ENCODE measurements around the gene KNL1. TPM values are rescaled to one million over a fixed set of nuclear protein-coding genes. Genes with fewer than 3 reads are reported as not detected.

Gene KNL1
- total RNA-seq, 1 experiment from 2014 or later, result 11.4 TPM

GRCh38 chr15:40623361-40623760, 29.3 kb downstream of the KNL1 start:
- CTCF ChIA-PET, result interaction anchor here (0.6 to 0.7 kb wide), 2 partner anchors 34 to 170 kb away, joined by 3 read pairs; no protein-coding TSS in a partner anchor
- Mint-ChIP-seq H3K36me3 (ENCODE audit: insufficient read depth, unreplicated experiment) (peaks cover 6% of the 10 kb centered on the region), H3K9me3 (ENCODE audit: unreplicated experiment) (no peaks in the 10 kb centered on the region), H3K4me3 (ENCODE audit: unreplicated experiment) (no peak overlapping the region), H3K27ac (ENCODE audit: low read depth, unreplicated experiment) (no peak overlapping the region), H3K27me3 (ENCODE audit: insufficient read depth, unreplicated experiment) (no peaks in the 10 kb centered on the region), H3K4me1 (ENCODE audit: insufficient read depth, unreplicated experiment) (no peaks in the 10 kb centered on the region)
- DNase-seq (ENCODE audit: unreplicated experiment), result no peak
- TF ChIP-seq CTCF (IDR thresholded peaks at IDR 0.05; ENCODE audit: unreplicated experiment), result no peak
- intact Hi-C loops (cut with micrococcal nuclease), result no loop called here
- BruUV-seq (replicated peaks), result no TSS peak
- POLR2A ChIA-PET, result interaction anchor here (0.7 kb wide), 1 partner anchor 266 kb away, joined by 3 read pairs; no protein-coding TSS in a partner anchor

GRCh38 chr15:40630313-40630712, 36.3 kb downstream of the KNL1 start:
- CTCF ChIA-PET, result interaction anchor here (0.7 kb wide), 1 partner anchor 26 kb away, joined by 4 read pairs; no protein-coding TSS in a partner anchor
- POLR2A ChIA-PET, result no interaction called here
- H3K9me3 Mint-ChIP-seq (ENCODE audit: unreplicated experiment), result no peaks in the 10 kb centered on the region
- BruUV-seq (replicated peaks), result no TSS peak
- TF ChIP-seq CTCF (IDR thresholded peaks at IDR 0.05; ENCODE audit: unreplicated experiment), result no peak
- H3K36me3 Mint-ChIP-seq (ENCODE audit: insufficient read depth, unreplicated experiment), result peaks cover 17% of the 10 kb centered on the region
- intact Hi-C loops (cut with micrococcal nuclease), result no loop called here
- no peaks in the 10 kb centered on the region for H3K4me1 Mint-ChIP-seq (ENCODE audit: insufficient read depth, unreplicated experiment)
- DNase-seq (ENCODE audit: unreplicated experiment), result no peak
- H3K27ac Mint-ChIP-seq (ENCODE audit: low read depth, unreplicated experiment), result no peak overlapping the region
- H3K4me3 Mint-ChIP-seq (ENCODE audit: unreplicated experiment), result no peak overlapping the region
- no peaks in the 10 kb centered on the region for H3K27me3 Mint-ChIP-seq (ENCODE audit: insufficient read depth, unreplicated experiment)

DNA sequence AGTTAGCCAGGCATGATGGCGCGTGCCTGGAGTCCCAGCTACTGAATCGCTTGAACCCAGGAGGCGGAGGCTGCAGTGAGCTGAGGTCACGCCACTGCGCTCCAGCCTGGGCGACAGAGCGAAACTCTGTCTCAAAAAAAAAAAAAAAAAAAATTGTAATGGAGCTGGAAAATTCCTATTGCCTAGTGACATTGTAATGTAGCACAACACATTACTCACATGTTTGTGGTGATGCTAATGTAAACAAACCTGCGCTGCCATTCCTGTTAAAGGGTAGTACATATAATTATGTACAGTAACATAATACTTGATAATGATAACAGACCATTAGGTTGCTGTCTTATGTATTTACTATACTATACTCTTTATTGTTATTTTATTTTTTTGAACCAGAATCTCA, 39.1 kb downstream of the KNL1 start:
- Mint-ChIP-seq H3K4me1 (ENCODE audit: insufficient read depth, unreplicated experiment) (no peaks in the 10 kb centered on the region), H3K27me3 (ENCODE audit: insufficient read depth, unreplicated experiment) (no peaks in the 10 kb centered on the region), H3K4me3 (ENCODE audit: unreplicated experiment) (no peak overlapping the region), H3K27ac (ENCODE audit: low read depth, unreplicated experiment) (no peak overlapping the region), H3K36me3 (ENCODE audit: insufficient read depth, unreplicated experiment) (peaks cover 17% of the 10 kb centered on the region), H3K9me3 (ENCODE audit: unreplicated experiment) (no peaks in the 10 kb centered on the region)
- CTCF ChIA-PET, result interaction anchor here (0.6 to 0.7 kb wide), 3 partner anchors 34 to 833 kb away, joined by 3 to 4 read pairs (median 3); no protein-coding TSS in a partner anchor
- intact Hi-C loops (cut with micrococcal nuclease), result no loop called here
- POLR2A ChIA-PET, result interaction anchor here (0.7 kb wide), 1 partner anchor 287 kb away, joined by 3 read pairs; no protein-coding TSS in a partner anchor
- peak; percentile 1 for DNase-seq (ENCODE audit: unreplicated experiment)
- no TSS peak for BruUV-seq (replicated peaks)
- TF ChIP-seq CTCF (IDR thresholded peaks at IDR 0.05; ENCODE audit: unreplicated experiment), result no peak

GRCh38 chr15:40637221-40637745, 43.2 kb downstream of the KNL1 start:
- Mint-ChIP-seq H3K4me1 (ENCODE audit: insufficient read depth, unreplicated experiment) (no peaks in the 10 kb centered on the region), H3K36me3 (ENCODE audit: insufficient read depth, unreplicated experiment) (peaks cover 21% of the 10 kb centered on the region), H3K4me3 (ENCODE audit: unreplicated experiment) (no peak overlapping the region), H3K27ac (ENCODE audit: low read depth, unreplicated experiment) (no peak overlapping the region), H3K9me3 (ENCODE audit: unreplicated experiment) (no peaks in the 10 kb centered on the region), H3K27me3 (ENCODE audit: insufficient read depth, unreplicated experiment) (no peaks in the 10 kb centered on the region)
- ChIA-PET POLR2A (no interaction called here), CTCF (interaction anchor here (0.6 to 1.4 kb wide), 3 partner anchors 48 to 394 kb away, joined by 3 to 6 read pairs (median 3); no protein-coding TSS in a partner anchor)
- BruUV-seq (replicated peaks), result no TSS peak
- no peak for TF ChIP-seq CTCF (IDR thresholded peaks at IDR 0.05; ENCODE audit: unreplicated experiment)
- intact Hi-C loops (cut with micrococcal nuclease), result no loop called here
- DNase-seq (ENCODE audit: unreplicated experiment), result no peak
